Melanocyte of skin (primary cell): Measurements from ENCODE around the gene IL1RL2. TPM values are rescaled to one million over a fixed set of nuclear protein-coding genes. Genes with fewer than 3 reads are reported as not detected.

Source experiments
- total RNA-seq, 2 donors: library from RNA; depleted of rRNA; stranded (reverse); fragments of >200 nt; gene quantifications; 2 replicates each; pipeline ENCODE4 v1.2.3, GENCODE V29; 2012

IL1RL2 gene
- under 1 TPM; 0.33 to 0.34 TPM for total RNA-seq

DNA sequence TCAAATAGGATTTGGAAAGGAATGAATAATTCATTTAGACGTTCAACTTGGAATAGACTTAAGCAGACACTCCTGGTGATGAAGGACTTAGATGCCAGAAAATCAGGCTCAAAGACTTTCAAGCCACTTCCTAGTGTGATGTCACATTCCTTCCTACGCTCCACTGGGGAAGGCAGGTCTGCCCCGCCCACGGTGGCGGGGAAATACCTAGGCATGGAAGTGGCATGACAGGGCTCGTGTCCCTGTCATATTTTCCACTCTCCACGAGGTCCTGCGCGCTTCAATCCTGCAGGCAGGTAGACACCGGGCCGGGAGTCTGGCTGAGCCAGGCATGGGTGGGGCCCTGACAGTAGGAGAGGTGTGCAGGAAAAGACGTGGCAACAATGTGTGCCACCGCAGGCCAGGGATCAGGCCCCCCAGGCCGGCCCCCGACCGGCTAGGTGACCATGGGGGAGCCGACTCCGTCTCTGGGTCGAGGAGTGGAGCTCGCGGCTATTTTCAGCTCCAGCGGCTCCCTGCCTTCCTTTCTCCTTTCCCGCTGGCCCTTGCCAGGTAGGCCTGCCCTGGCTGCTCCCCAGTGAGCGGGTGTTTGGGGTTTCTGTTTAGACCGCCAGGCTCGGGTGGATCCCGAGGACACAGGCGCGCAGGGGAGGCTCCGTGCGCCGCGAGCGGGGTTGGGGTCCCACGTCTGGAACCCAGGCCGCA lies at the start of gene IL1RL2:
TSS of gene IL1RL2 (plus strand) at position 233 of the 705 bp plus-strand sequence. CDS start 845 bp downstream, outside the sequence.

DNA sequence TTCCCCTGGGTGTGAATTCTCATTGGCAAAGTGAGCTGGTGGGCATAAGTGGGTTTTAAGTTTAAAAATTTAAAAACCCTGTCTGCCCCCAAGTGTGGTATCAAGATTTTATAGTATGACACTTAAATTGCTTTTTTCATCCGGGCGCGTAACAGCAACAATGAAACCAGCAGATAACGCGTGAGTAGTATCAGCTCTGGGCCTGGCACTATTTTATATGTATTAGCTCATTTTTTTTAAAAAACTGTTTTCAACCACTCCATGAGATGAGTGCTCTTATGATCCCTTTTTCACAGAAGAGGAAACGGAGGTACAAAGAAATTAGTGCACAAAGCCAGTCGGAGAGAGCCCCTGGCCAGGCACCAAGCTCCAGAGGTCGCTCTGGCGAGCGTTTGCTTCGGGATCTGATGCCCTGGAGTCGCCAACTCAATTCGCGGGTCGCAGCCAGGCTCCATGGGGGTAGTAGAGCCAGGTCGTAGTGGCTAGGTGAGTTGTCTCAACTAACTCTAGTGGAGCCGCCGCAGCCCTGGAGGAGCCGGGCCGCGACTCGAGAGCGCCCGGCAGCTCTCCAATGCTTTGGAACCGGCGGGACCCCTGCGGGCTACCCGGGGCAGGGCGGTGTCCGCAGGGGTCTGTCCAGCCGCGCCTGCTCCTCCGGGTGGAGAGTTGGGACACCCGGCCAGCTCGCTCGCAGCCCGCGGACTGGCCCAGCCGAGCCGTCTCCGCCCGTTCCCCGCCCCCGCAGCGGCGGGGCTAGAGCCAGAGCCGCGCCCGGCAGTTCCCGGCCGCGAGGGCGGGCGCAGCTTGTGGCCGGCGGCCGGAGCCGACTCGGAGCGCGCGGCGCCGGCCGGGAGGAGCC lies 44.6 kb upstream of the IL1RL2 start, which contains the start of gene IL1R1:
TSS of gene IL1R1 (plus strand) at position 777 of the 859 bp plus-strand sequence. CDS start 14,979 bp downstream, outside the sequence.

Other genes starting within 250 kb of the IL1RL2 start
- not detected for gene IL1R2, start 195.1 kb upstream of the IL1RL2 start, total RNA-seq
- 10 to 100 TPM in 1 of 2 donors, 1 to 10 TPM in 1; 5.7 to 10.7 TPM for gene IL1R1, start 44.3 kb upstream of the IL1RL2 start, total RNA-seq
- under 1 TPM; under 0.01 TPM for gene IL1RL1, start 124.5 kb downstream of the IL1RL2 start, total RNA-seq
- gene IL18R1, start 168.8 kb downstream of the IL1RL2 start, total RNA-seq: under 1 TPM; 0.33 to 0.34 TPM
- not detected for gene IL18RAP, start 236.1 kb downstream of the IL1RL2 start, total RNA-seq